Measurements from ENCODE around the gene KIF26B. TPM values are rescaled to one million over a fixed set of nuclear protein-coding genes. Genes with fewer than 3 reads are reported as not detected.

The KIF26B gene
- total and polyA plus RNA-seq, 2 experiments from 2014 or later, result 0.03 to 0.76 TPM

- TF ChIP-seq REST (IDR thresholded peaks at IDR 0.05; ENCODE audit: unreplicated experiment), result no peak
- TF ChIP-seq NANOG (IDR thresholded peaks at IDR 0.05; ENCODE audit: borderline replicate concordance), result no peak
- no peak for TF ChIP-seq CREB1 (CRISPR knock-in tag; IDR thresholded peaks at IDR 0.05; ENCODE audit: low read depth)
Measured at GRCh38 chr1:245142171-245142798, 12.5 kb upstream of the KIF26B start (continued).

GRCh38 chr1:245142976-245143375, 11.8 kb upstream of the KIF26B start:
- no peak overlapping the region for H2AFZ ChIP-seq
- Mint-ChIP-seq H3K9me3 (no peaks in the 10 kb centered on the region; the same call in 2 of the 3 replicates), H3K4me1 (no peaks in the 10 kb centered on the region), H3K27me3 (ENCODE audit: insufficient read depth, low read depth, poor library complexity) (peaks cover 4% of the 10 kb centered on the region), H3K36me3 (ENCODE audit: low read depth) (no peaks in the 10 kb centered on the region), H3K4me3 (no peak overlapping the region), H3K27ac (no peak overlapping the region)
- no peaks in the 10 kb centered on the region for H4K20me1 ChIP-seq (replicated peaks; ENCODE audit: insufficient read depth)
- H3F3A ChIP-seq (replicated peaks; ENCODE audit: low read depth), result no peaks in the 10 kb centered on the region
- H3K27me3 ChIP-seq (ENCODE audit: insufficient read depth), result no peaks in the 10 kb centered on the region
- no peaks in the 10 kb centered on the region for H3K9me2 ChIP-seq (ENCODE audit: insufficient read depth)
- ATAC-seq, result no peak
- no peak for DNase-seq (ENCODE audit: low spot score)
- H3K4me2 ChIP-seq, result no peak overlapping the region
- no peaks in the 10 kb centered on the region for H3K36me3 ChIP-seq (ENCODE audit: insufficient read depth)
- H3K27ac ChIP-seq (ENCODE audit: low read depth), result no peak overlapping the region
- H3K4me3 ChIP-seq, result no peak overlapping the region
- H3K4me1 ChIP-seq (ENCODE audit: insufficient read depth), result no peaks in the 10 kb centered on the region
- TF ChIP-seq ZNF462 (CRISPR knock-in tag; IDR thresholded peaks at IDR 0.05) (no peak), ZNF114 (CRISPR knock-in tag; IDR thresholded peaks at IDR 0.05) (no peak), STAT1 (IDR thresholded peaks at IDR 0.05; ENCODE audit: unreplicated experiment) (no peak), POLR2AphosphoS5 (IDR thresholded peaks at IDR 0.05; ENCODE audit: low read depth) (no peak), ZNF331 (CRISPR knock-in tag; IDR thresholded peaks at IDR 0.05; ENCODE audit: low read depth) (no peak), EZH2phosphoT487 (IDR thresholded peaks at IDR 0.05; ENCODE audit: unreplicated experiment) (no peak)
- H3K79me2 ChIP-seq (replicated peaks; ENCODE audit: insufficient read depth), result no peaks in the 10 kb centered on the region
